ENCODE measurements around the gene ENDOV.

Gene ENDOV

GRCh38 chr17:80430446-80431245, 15.7 kb downstream of the ENDOV start:
- DNase-seq = no peak

- no peak for DNase-seq
Observed at GRCh38 chr17:80431246-80432195, 16.6 kb downstream of the ENDOV start.

DNA sequence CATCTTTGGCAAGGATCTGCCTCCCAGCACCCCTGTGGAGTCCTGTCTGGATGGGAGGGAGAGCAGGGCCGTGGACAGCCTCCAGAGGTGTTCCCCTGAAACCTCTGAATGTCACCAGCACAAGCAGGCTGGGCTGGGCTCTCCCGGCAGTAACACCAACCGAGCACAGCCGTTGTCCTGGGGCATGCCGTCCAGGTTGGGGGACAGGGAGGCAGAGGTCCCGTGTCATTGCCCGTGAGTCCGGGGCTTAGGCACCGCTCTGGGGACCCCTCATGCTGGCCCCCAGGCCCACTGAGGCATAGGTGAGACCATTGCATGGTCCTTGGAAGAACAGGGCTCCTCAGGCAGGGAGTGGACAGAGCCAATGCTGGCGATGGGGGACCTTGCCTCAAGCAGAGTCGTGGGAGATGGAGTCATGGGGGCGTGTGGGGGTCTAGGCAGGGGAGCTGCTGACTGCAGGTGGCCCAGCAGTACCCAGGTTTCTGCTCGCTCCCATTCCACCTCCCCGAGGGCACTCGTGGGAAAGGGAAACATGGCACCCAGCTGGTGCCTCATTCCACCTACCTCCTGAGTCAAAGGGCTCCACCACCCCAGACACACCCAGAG, 17.5 kb downstream of the ENDOV start:
- no peak for DNase-seq

- DNase-seq = no peak
Observed at GRCh38 chr17:80432961-80433550, 18.1 kb downstream of the ENDOV start.

DNA sequence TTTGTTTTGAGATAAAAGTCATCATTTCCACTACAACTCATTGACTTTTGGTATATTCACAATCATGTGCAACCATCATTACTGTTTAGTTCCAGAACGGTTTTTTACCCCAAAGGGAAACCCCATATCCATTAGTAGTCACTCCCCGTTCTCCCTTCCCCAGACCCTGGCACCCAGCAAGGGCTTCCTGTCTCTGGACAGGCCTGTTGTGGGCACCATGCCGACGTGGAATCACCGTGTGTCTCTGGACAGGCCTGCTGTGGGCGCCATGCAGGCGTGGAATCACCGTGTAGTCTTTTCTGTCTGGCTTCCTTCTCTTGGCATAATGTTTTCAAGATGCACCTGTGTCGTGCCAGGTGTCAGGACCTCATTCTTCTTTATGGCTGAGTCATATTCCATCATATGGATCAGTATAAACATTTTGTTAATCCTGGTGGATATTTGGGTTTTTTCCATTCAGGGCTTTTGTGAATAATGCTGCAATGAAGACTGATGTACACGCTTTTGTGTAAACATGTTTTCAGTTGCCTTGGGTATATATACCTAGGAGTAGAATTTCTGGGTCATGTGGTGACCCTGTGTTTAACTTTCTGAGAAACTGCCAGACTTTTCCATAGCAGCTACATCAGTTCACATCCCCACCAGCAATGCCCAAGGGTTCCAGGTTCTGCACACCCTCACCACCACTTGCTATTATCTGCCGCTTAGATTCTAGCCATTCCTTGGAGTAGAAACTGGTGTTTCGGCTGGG, 19.1 kb downstream of the ENDOV start:
- no peak for DNase-seq

GRCh38 chr17:80437532-80437931, 22.6 kb downstream of the ENDOV start:
- no peak for DNase-seq

- DNase-seq = no peak
Observed at GRCh38 chr17:80438806-80439205, 23.8 kb downstream of the ENDOV start.

DNA sequence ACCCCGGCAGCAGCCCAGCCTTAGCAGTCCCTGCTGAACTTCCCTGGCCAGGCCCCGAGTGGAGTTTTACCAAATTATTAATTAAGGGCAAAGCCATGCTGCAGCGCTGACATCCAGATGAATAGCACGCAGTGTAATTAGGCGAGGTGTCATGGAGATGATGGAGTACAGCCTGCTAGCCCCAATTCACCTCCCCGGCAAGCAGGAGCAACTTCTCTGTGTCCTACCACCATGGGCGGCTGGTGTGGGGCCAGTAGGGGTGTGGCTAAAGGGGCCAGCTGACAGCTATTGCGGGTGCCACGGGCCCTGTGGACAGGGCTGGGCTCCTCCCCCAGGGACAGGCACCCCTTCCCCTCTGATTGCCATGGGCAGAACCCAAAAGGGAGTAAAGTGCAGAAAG, 24.5 kb downstream of the ENDOV start:
- DNase-seq = no peak

GRCh38 chr17:80441133-80441578, 26.2 kb downstream of the ENDOV start:
- peak in 1 of 51 donors; percentile 16 for DNase-seq

- DNase-seq = no peak
Observed at GRCh38 chr17:80441598-80442322, 26.8 kb downstream of the ENDOV start.

- DNase-seq = no peak
Observed at GRCh38 chr17:80442323-80442659, 27.3 kb downstream of the ENDOV start.

GRCh38 chr17:80442764-80443163, 27.8 kb downstream of the ENDOV start:
- no peak for DNase-seq

- no peak for DNase-seq
Observed at GRCh38 chr17:80443498-80443897, 28.5 kb downstream of the ENDOV start.

GRCh38 chr17:80443916-80444643, 29.1 kb downstream of the ENDOV start:
- DNase-seq = no peak

- no peak for DNase-seq
Observed at GRCh38 chr17:80444644-80444979, 29.6 kb downstream of the ENDOV start.

- DNase-seq = peak in 1 of 51 donors; percentile 64
Observed at GRCh38 chr17:80445007-80445725, 30.2 kb downstream of the ENDOV start.

GRCh38 chr17:80445726-80446110, 30.8 kb downstream of the ENDOV start:
- DNase-seq = peak in 2 of 51 donors; percentile 3 to 64

DNA sequence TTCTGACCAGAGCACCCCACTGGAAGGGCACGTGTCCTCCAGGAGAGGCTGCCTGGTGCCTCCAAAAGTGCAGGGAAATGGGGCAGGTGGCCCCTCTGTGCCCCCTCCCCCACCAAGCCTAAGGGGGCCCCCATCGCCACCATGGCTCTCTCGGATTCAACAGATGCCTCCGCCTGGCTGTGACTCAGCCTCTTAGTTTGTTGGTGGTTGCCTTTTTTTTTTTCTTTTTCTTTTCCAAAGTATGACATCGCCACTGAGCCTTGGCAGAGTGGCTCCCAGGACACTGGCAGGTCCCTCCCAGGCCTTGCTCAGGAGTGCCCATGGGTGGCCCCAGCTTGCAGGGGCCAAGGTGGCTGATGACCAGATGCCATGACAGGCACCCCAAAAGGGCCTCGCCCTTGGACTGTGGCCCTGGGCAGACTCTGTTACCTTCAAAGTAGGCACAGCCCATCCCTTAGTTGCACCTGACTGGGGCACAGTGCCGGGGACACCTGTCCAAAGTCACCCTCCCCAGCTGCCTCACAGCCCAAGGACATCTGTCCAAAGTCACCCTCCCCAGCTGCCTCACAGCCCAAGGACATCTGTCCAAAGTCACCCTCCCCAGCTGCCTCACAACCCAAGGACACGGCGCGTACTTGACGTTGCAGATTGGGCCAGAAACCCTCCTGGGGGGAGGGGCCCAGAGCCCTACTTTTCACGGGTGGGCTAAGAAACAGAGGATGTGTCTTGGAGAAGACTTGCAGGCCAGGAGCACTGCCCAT, 31.9 kb downstream of the ENDOV start:
- peak in 10 of 51 donors; percentile 15 to 55 (median 33) for DNase-seq

Data from hypothalamus (tissue), 51 donors.